DMS153 treated with DMSO at 0.1 percent for 48 hours (cell line): ENCODE results near the gene KLHL6.
"Not testable (repeated sequence)": the region's sequence is repeated elsewhere in the genome, so short reads cannot be mapped to it uniquely, and the experiment has no call there.

Experiments used
- DNase-seq: peaks from one replicate; lab custom pipeline; 2025; ENCODE audit not compliant: unreplicated experiment; lab: John Stamatoyannopoulos, UW

The KLHL6 gene

GRCh38 chr3:183570191-183570590, 14.7 kb upstream of the KLHL6 start:
- DNase-seq: not testable (repeated sequence)

- no peak for DNase-seq
Measured at GRCh38 chr3:183566880-183567279, 11.4 kb upstream of the KLHL6 start.

- DNase-seq: no peak
Measured at GRCh38 chr3:183564046-183564445, 8.5 kb upstream of the KLHL6 start.

- peak; percentile 63 for DNase-seq
Measured at GRCh38 chr3:183563536-183563874, 8.0 kb upstream of the KLHL6 start.

- DNase-seq: no peak
Measured at GRCh38 chr3:183560607-183561006, 5.1 kb upstream of the KLHL6 start.

- no peak for DNase-seq
Measured at GRCh38 chr3:183558495-183558894, 3.0 kb upstream of the KLHL6 start.

- DNase-seq: no peak
Measured at GRCh38 chr3:183556722-183557121, 1.2 kb upstream of the KLHL6 start.

- no peak for DNase-seq
Measured at GRCh38 chr3:183554377-183554776, 1.1 kb downstream of the KLHL6 start.

- no peak for DNase-seq
Measured at GRCh38 chr3:183553334-183554026, 2.0 kb downstream of the KLHL6 start.

GRCh38 chr3:183551930-183552329, 3.6 kb downstream of the KLHL6 start:
- DNase-seq: no peak

GRCh38 chr3:183548262-183548769, 7.2 kb downstream of the KLHL6 start:
- no peak for DNase-seq

GRCh38 chr3:183546625-183547024, 8.9 kb downstream of the KLHL6 start:
- DNase-seq: no peak

- no peak for DNase-seq
Measured at GRCh38 chr3:183545708-183546107, 9.8 kb downstream of the KLHL6 start.

- DNase-seq: no peak
Measured at GRCh38 chr3:183542355-183542754, 13.2 kb downstream of the KLHL6 start.

- DNase-seq: no peak
Measured at GRCh38 chr3:183541738-183542137, 13.8 kb downstream of the KLHL6 start.

- no peak for DNase-seq
Measured at GRCh38 chr3:183541235-183541655, 14.3 kb downstream of the KLHL6 start.

- DNase-seq: no peak
Measured at GRCh38 chr3:183540501-183541234, 14.8 kb downstream of the KLHL6 start.

- DNase-seq: no peak
Measured at GRCh38 chr3:183539811-183540210, 15.7 kb downstream of the KLHL6 start.

GRCh38 chr3:183538486-183538885, 17.0 kb downstream of the KLHL6 start:
- no peak for DNase-seq

- DNase-seq: no peak
Measured at GRCh38 chr3:183537295-183537730, 18.2 kb downstream of the KLHL6 start.

- DNase-seq: no peak
Measured at GRCh38 chr3:183536238-183536880, 19.1 kb downstream of the KLHL6 start.

GRCh38 chr3:183534249-183534648, 21.3 kb downstream of the KLHL6 start:
- no peak for DNase-seq
